HepG2 (cell line): ENCODE data around the gene SEC14L6. TPM values are rescaled to one million over a fixed set of nuclear protein-coding genes. Genes with fewer than 3 reads are reported as not detected.

Source experiments
- ARID4A ChIP-seq: sonication (generic); formaldehyde crosslinking; IDR thresholded peaks from 2 replicates; pipeline ENCODE4 v1.5.0; 2020; ENCODE audit warnings: mild to moderate bottlenecking, missing genetic modification reagents, borderline replicate concordance
- CBFB ChIP-seq: sonication (generic); formaldehyde crosslinking; IDR thresholded peaks from 2 replicates; pipeline ENCODE4 v1.4.0; 2020; ENCODE audit warnings: missing genetic modification reagents
- HCFC1 ChIP-seq: fragments of 150-350 bp; IDR thresholded peaks from 2 replicates; pipeline ENCODE4 v1.6.1; 2014; ENCODE audit warnings: low read depth, low read length
- HNF4G ChIP-seq, 2 experiments: sonication (generic) in 1 of 2; formaldehyde crosslinking in 1 of 2; IDR thresholded peaks; 2 replicates each; pipeline versions ENCODE4 v1.4.0 to v1.6.1; 2011 to 2020; ENCODE audit warnings: borderline replicate concordance in 2 of 2, low read depth in 2 of 2, mild to moderate bottlenecking in 2 of 2, low read length in 1 of 2, missing genetic modification reagents in 1 of 2, moderate library complexity in 1 of 2
- LRRFIP1 ChIP-seq: sonication (generic); formaldehyde crosslinking; conservative IDR thresholded peaks from 2 replicates; pipeline ENCODE4 v1.4.0; 2020; ENCODE audit warnings: missing genetic modification reagents
- PATZ1 ChIP-seq: sonication (generic); formaldehyde crosslinking; IDR thresholded peaks from 2 replicates; pipeline ENCODE4 v1.4.0; 2020; ENCODE audit warnings: missing genetic modification reagents
- PREB ChIP-seq: sonication (generic); formaldehyde crosslinking; IDR thresholded peaks from 2 replicates; pipeline ENCODE4 v1.4.0; 2020; ENCODE audit warnings: missing genetic modification reagents
- STAG1 ChIP-seq: sonication (generic); formaldehyde crosslinking; IDR thresholded peaks from 2 replicates; pipeline ENCODE4 v1.4.0; 2020; ENCODE audit warnings: missing genetic modification reagents
- ZFP36L2 ChIP-seq: sonication (generic); formaldehyde crosslinking; IDR thresholded peaks from 2 replicates; pipeline ENCODE4 v1.4.0; 2020; ENCODE audit warnings: missing genetic modification reagents
- ZNF142 ChIP-seq: sonication (generic); formaldehyde crosslinking; IDR thresholded peaks from 2 replicates; pipeline ENCODE4 v1.4.0; 2020; ENCODE audit warnings: missing genetic modification reagents
- ZNF768 ChIP-seq: sonication (generic); formaldehyde crosslinking; IDR thresholded peaks from 2 replicates; pipeline ENCODE4 v1.4.0; 2020; ENCODE audit warnings: missing genetic modification reagents
- polyA plus RNA-seq, 8 experiments: library from polyadenylated mRNA; depleted of rRNA in 3 of 8; stranded (reverse) in 7 of 8; unstranded in 1 of 8; fragments of >200 nt; fragmentation: Illumina TruSeq in 4 of 8; extraction: Trizol in 4 of 8; gene quantifications; 2 replicates each; pipeline versions ENCODE4 v1.2.1 to v1.2.3, GENCODE V29; 2011 to 2016; ENCODE audit warnings: low read depth in 4 of 8, missing spikeins in 1 of 8, mixed read lengths in 1 of 8; ENCODE audit not compliant: insufficient read depth in 1 of 8
- total RNA-seq, 5 experiments: library from RNA; depleted of rRNA; stranded (reverse); fragments of >200 nt; fragmentation: Illumina TruSeq; extraction: Trizol; gene quantifications; 2 replicates each; pipeline ENCODE4 v1.2.3, GENCODE V29; 2016; ENCODE audit warnings: low read depth in 1 of 5

SEC14L6 gene
- total and polyA plus RNA-seq, 2 of the 13 experiments (the other 11 are each of a cell fraction or from before 2014, with no cell fraction given): 0.09 to 9.3 TPM

- TF ChIP-seq PATZ1 (CRISPR knock-in tag) (peak; percentile 85), STAG1 (CRISPR knock-in tag) (no peak), CBFB (CRISPR knock-in tag) (no peak), ZNF142 (CRISPR knock-in tag) (no peak), ARID4A (CRISPR knock-in tag) (0 out of 2 replicates have a peak, but pooled peaks have one; percentile 32), PREB (CRISPR knock-in tag) (no peak), LRRFIP1 (CRISPR knock-in tag) (no peak), HCFC1 (no peak), ZFP36L2 (CRISPR knock-in tag) (no peak), ZNF768 (no peak), HNF4G (IDR thresholded peaks at IDR 0.05; ENCODE audit: borderline replicate concordance, low read depth, low read length) (0 out of 2 replicates have a peak, but pooled peaks have one; percentile 12), HNF4G (CRISPR knock-in tag; IDR thresholded peaks at IDR 0.05; ENCODE audit: borderline replicate concordance, low read depth) (no peak)
Observed at GRCh38 chr22:30559889-30560288, 13.3 kb upstream of the SEC14L6 start (continued).
